ENCODE results near the gene RIN3. TPM values are rescaled to one million over a fixed set of nuclear protein-coding genes. Genes with fewer than 3 reads are reported as not detected.

RIN3 gene
- total and polyA plus RNA-seq, 10 donors: 17.2 to 117 (median 75.7) TPM

DNA sequence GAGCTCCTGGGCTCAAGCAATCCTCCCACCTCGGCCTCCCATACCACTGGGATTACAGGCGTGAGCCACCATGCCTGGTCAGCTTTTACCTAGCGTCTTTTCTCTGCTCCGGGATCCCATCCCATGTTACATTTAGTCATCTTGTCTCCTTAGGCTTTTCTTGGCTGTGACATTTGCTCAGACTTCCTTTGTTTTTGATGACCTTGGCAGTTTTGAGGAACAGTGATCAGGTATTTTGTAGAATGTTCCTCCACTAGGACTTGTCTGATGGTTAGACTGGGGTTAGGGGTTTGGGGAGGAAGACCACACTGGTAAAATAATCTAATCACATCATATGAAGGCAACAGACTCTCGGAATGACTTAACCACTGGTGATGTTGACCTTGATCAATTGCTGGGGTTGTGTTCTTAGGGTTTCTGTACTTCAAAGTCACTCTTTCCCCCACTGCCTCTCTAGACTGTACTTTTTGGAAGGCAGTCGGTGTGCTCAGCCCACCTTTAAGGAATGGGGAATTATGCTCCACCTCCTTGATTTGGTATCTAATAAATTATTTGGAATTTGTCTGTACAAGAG is 48.4 kb downstream of the RIN3 start:
- no peak for DNase-seq
- H3K4me1 ChIP-seq: peaks cover 0 to 54% (median 18%) of the 10 kb centered on the region in 6 donors
- intact Hi-C loops (cut with DNase I; ENCODE audit: low total_unique reads): no loop called here
- no peak for TF ChIP-seq POLR2A (IDR thresholded peaks at IDR 0.05)
- TF ChIP-seq, protein P1, sequence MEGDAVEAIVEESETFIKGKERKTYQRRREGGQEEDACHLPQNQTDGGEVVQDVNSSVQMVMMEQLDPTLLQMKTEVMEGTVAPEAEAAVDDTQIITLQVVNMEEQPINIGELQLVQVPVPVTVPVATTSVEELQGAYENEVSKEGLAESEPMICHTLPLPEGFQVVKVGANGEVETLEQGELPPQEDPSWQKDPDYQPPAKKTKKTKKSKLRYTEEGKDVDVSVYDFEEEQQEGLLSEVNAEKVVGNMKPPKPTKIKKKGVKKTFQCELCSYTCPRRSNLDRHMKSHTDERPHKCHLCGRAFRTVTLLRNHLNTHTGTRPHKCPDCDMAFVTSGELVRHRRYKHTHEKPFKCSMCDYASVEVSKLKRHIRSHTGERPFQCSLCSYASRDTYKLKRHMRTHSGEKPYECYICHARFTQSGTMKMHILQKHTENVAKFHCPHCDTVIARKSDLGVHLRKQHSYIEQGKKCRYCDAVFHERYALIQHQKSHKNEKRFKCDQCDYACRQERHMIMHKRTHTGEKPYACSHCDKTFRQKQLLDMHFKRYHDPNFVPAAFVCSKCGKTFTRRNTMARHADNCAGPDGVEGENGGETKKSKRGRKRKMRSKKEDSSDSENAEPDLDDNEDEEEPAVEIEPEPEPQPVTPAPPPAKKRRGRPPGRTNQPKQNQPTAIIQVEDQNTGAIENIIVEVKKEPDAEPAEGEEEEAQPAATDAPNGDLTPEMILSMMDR (IDR thresholded peaks at IDR 0.05 in 8 of 11, conservative IDR thresholded peaks at IDR 0.05 in 3 of 11): no peak
- TF ChIP-seq POLR2AphosphoS5 (IDR thresholded peaks at IDR 0.05): no peak
- no peak overlapping the region for H3K4me3 ChIP-seq
- H3K36me3 ChIP-seq: peaks cover 2 to 94% (median 38%) of the 10 kb centered on the region in 6 donors
- H3K9me3 ChIP-seq: peaks cover 0 to 4% (median 2%) of the 10 kb centered on the region in 8 donors
- H3K27me3 ChIP-seq (replicated peaks in 1 of 7): no peaks in the 10 kb centered on the region
- WGBS, 5 donors: 84 to 93% (median 90%) methylated on average over 6 of the region's 6 CpGs
- H3K27ac ChIP-seq: no peak overlapping the region

DNA sequence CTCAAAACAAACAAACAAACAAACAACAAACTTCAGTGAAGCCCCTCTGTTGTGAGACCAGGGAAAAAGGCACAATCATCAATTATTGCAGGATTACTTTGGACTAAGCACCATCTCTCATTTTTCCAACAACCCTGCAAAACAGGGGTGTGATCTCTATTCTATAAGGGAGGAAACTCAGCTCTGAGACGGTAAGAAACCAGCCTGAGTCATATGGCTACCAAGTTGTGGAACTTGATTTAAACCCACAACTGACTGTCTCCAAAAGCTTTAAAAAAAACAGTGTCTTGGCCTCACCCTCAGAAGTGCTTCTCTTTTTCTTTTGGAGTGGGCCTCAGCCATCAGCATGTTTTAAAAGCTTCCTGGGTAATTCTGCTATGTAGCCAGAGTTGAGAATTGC is 49.8 kb downstream of the RIN3 start:
- peaks cover 0 to 9% (median 7%) of the 10 kb centered on the region in 8 donors for H3K9me3 ChIP-seq
- WGBS, 5 donors: 17 to 45% (median 36%) methylated on average over 1 of the region's 1 CpG
- intact Hi-C loops (cut with DNase I; ENCODE audit: low total_unique reads): no loop called here
- no peak overlapping the region for H3K4me3 ChIP-seq
- H3K27ac ChIP-seq: peak overlapping the region in 6 of 8 donors; percentile 1 to 69 (median 54)
- H3K27me3 ChIP-seq (replicated peaks in 1 of 7): no peaks in the 10 kb centered on the region
- TF ChIP-seq POLR2A (IDR thresholded peaks at IDR 0.05): no peak
- TF ChIP-seq POLR2AphosphoS5 (IDR thresholded peaks at IDR 0.05): no peak
- TF ChIP-seq, protein P1 (IDR thresholded peaks at IDR 0.05 in 8 of 11, conservative IDR thresholded peaks at IDR 0.05 in 3 of 11): no peak
- peaks cover 0 to 54% (median 22%) of the 10 kb centered on the region in 6 donors for H3K4me1 ChIP-seq
- no peak for DNase-seq
- peaks cover 0 to 94% (median 25%) of the 10 kb centered on the region in 6 donors for H3K36me3 ChIP-seq

DNA sequence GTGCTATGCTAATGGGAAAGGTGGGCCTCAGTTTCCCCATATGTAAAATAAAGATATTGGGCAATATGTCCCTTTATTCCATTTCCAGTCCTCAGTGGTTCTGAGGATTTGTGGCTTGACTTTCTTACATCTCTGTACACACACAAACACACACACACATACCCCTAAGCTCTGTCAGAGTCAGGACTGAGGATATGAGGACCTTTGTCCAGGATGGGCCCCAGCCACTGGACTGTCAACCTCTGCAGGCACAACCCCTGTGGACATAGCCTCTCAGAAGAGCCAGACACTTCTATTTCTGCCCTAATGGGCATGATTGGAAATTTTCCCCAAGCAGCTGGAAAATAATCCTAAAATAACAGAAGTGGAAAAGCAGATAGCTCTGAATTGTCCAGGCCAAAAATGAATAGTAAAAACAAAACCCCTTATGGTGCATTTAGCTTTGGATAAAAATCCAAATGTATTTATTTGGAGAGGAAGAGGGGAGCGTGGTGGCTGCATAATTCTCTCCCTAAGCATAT is 50.2 kb downstream of the RIN3 start:
- no peak for DNase-seq
- TF ChIP-seq, protein P1 (IDR thresholded peaks at IDR 0.05 in 8 of 11, conservative IDR thresholded peaks at IDR 0.05 in 3 of 11): no peak
- no peak for TF ChIP-seq POLR2A (IDR thresholded peaks at IDR 0.05)
- TF ChIP-seq POLR2AphosphoS5 (IDR thresholded peaks at IDR 0.05): no peak
- Histone ChIP-seq H3K27ac (peak overlapping the region in 5 of 8 donors; percentile 15 to 69 (median 57)), H3K27me3 (replicated peaks in 1 of 7) (no peaks in the 10 kb centered on the region), H3K4me3 (no peak overlapping the region), H3K4me1 (peaks cover 0 to 59% (median 27%) of the 10 kb centered on the region in 6 donors), H3K36me3 (peaks cover 0 to 94% (median 23%) of the 10 kb centered on the region in 6 donors), H3K9me3 (peaks cover 0 to 9% (median 7%) of the 10 kb centered on the region in 8 donors)
- intact Hi-C loops (cut with DNase I; ENCODE audit: low total_unique reads): no loop called here
- WGBS, 5 donors: 78 to 87% (median 84%) methylated on average over 1 of the region's 1 CpG

DNA sequence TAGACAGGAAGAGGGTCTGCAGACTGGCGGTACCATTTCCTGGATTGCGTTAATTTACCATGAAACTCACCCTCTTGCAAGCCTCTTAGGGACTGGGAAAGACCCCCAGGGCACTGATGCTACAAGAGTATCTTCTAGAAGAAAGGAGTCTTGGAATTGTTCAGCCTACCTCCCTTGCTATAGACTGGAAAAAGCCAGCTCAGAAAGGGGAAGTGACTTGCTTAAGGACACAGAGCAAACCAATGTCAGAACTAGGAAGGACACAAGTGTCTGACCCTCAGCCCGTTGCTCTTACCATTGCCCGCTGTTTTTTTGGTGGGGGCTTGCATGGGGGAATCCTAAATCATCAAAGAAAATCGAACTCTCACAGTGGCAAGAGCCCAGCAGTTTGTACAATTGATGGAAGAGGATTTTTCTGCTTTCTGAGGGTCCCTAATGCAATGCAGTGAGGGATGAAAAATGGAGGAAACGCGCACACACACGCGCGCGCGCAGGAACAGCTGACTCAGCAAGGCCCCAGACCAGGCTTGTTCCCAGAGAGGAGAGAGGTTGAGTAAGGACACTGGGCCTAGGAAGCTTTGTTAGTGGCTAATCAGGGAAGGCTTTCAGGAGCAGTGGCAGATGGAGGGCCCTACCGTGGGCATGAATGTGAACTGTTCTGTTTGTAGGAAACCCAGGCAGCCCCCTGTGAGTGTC is 50.9 kb downstream of the RIN3 start:
- TF ChIP-seq POLR2AphosphoS5 (IDR thresholded peaks at IDR 0.05) (peak in 2 of 3 donors; percentile 39 to 47), POLR2A (IDR thresholded peaks at IDR 0.05) (no peak)
- peaks cover 0 to 9% (median 7%) of the 10 kb centered on the region in 8 donors for H3K9me3 ChIP-seq
- DNase-seq: no peak
- H3K27ac ChIP-seq: peak overlapping the region in 5 of 8 donors; percentile 15 to 69 (median 57)
- intact Hi-C loops (cut with DNase I; ENCODE audit: low total_unique reads): no loop called here
- H3K4me1 ChIP-seq: peaks cover 0 to 66% (median 32%) of the 10 kb centered on the region in 6 donors
- peaks cover 0 to 94% (median 21%) of the 10 kb centered on the region in 6 donors for H3K36me3 ChIP-seq
- WGBS, 5 donors: 66 to 86% (median 72%) methylated on average over 13 of the region's 13 CpGs
- no peaks in the 10 kb centered on the region for H3K27me3 ChIP-seq (replicated peaks in 1 of 7)
- no peak overlapping the region for H3K4me3 ChIP-seq

Measured in spleen (tissue), 11 donors.